Brain microvascular endothelial cell (primary cell): ENCODE results near the gene LRP1B.

Experiments
- DNase-seq: peaks from one replicate; pipeline ENCODE4 v3.0.0-alpha.2; 2020
- H3K27ac ChIP-seq: fragments of 250-450 bp; sonication (Bioruptor Pico); 2 replicates; pipeline ENCODE4 v1.5.1; 2020; ENCODE audit warnings: mild to moderate bottlenecking, moderate library complexity
- H3K27me3 ChIP-seq: fragments of 250-450 bp; sonication (Bioruptor Pico); replicated peaks from 2 replicates; pipeline ENCODE4 v1.5.1; 2020; ENCODE audit warnings: mild to moderate bottlenecking
- H3K36me3 ChIP-seq: fragments of 250-450 bp; sonication (Bioruptor Pico); replicated peaks from 2 replicates; pipeline ENCODE4 v1.5.1; 2020; ENCODE audit warnings: mild to moderate bottlenecking
- H3K4me3 ChIP-seq: 2 replicates; pipeline ENCODE4 v1.5.1; 2011; ENCODE audit warnings: low read depth, mild to moderate bottlenecking, control low read depth, low read length, moderate library complexity
- CTCF ChIP-seq: IDR thresholded peaks from 2 replicates; pipeline ENCODE4 v1.5.1; 2011; ENCODE audit warnings: low read depth, mild to moderate bottlenecking, moderate library complexity, low read length, control low read depth, inconsistent platforms; ENCODE audit errors: missing control alignments
- in situ Hi-C: cut with HindIII; loops from 2 replicates; pipeline ENCODE4 v1.10.0; 2017; ENCODE audit warnings: low sequenced_read_pairs, low pct_ligation_motif_present

The LRP1B gene

GRCh38 chr2:140804700-140805260, 1326.0 kb downstream of the LRP1B start:
- in situ Hi-C loops: no loop called here
- no peak for TF ChIP-seq CTCF
- H3K27me3 ChIP-seq: no peaks in the 10 kb centered on the region

GRCh38 chr2:140801311-140801710, 1329.5 kb downstream of the LRP1B start:
- Histone ChIP-seq H3K36me3 (no peaks in the 10 kb centered on the region), H3K4me3 (no peak overlapping the region), H3K27me3 (no peaks in the 10 kb centered on the region), H3K27ac (no peak overlapping the region)
- no peak for DNase-seq
- no peak for TF ChIP-seq CTCF
- in situ Hi-C loops: no loop called here

More at GRCh38 chr2:140804700-140805260, 1326.0 kb downstream of the LRP1B start:
- Histone ChIP-seq H3K27ac (no peak overlapping the region), H3K36me3 (no peaks in the 10 kb centered on the region), H3K4me3 (no peak overlapping the region)
- DNase-seq: no peak

GRCh38 chr2:140797718-140798117, 1333.1 kb downstream of the LRP1B start:
- DNase-seq: no peak
- Histone ChIP-seq H3K4me3 (no peak overlapping the region), H3K27me3 (no peaks in the 10 kb centered on the region), H3K36me3 (no peaks in the 10 kb centered on the region), H3K27ac (no peak overlapping the region)
- TF ChIP-seq CTCF: no peak
- in situ Hi-C loops: no loop called here

GRCh38 chr2:140791802-140792201, 1339.0 kb downstream of the LRP1B start:
- no peak overlapping the region for H3K27ac ChIP-seq
- in situ Hi-C loops: no loop called here
- H3K4me3 ChIP-seq: no peak overlapping the region
- no peaks in the 10 kb centered on the region for H3K36me3 ChIP-seq
- H3K27me3 ChIP-seq: no peaks in the 10 kb centered on the region
- no peak for DNase-seq
- TF ChIP-seq CTCF: no peak

GRCh38 chr2:140786585-140786984, 1344.2 kb downstream of the LRP1B start:
- Histone ChIP-seq H3K36me3 (no peaks in the 10 kb centered on the region), H3K27me3 (no peaks in the 10 kb centered on the region), H3K4me3 (no peak overlapping the region), H3K27ac (no peak overlapping the region)
- no peak for DNase-seq
- no peak for TF ChIP-seq CTCF
- in situ Hi-C loops: no loop called here

GRCh38 chr2:140775411-140775810, 1355.4 kb downstream of the LRP1B start:
- in situ Hi-C loops: no loop called here
- H3K36me3 ChIP-seq: no peaks in the 10 kb centered on the region
- no peak for TF ChIP-seq CTCF
- H3K27ac ChIP-seq: no peak overlapping the region
- no peak for DNase-seq
- no peaks in the 10 kb centered on the region for H3K27me3 ChIP-seq
- H3K4me3 ChIP-seq: no peak overlapping the region
